GM23338 (cell line): ENCODE data around the gene AGO4. TPM values are rescaled to one million over a fixed set of nuclear protein-coding genes. Genes with fewer than 3 reads are reported as not detected.
A peak's percentile ranks its signal among the peaks of the same experiment; 100 is the strongest.
"Not testable (repeated sequence)": the region's sequence is repeated elsewhere in the genome, so short reads cannot be mapped to it uniquely, and the experiment has no call there.

Source experiments
- ATAC-seq: fragments of 200-7000 bp; cut with Tn5 transposase; 3 replicates; pipeline ENCODE4 v1.9.1; 2020
- DNase-seq: peaks from one replicate; pipeline ENCODE4 v3.0.0-alpha.2; 2015; ENCODE audit warnings: low spot score
- H2AFZ ChIP-seq: fragments of 200-600 bp; sonication (generic); 2 replicates; pipeline ENCODE4 v1.8.0; 2016; ENCODE audit warnings: antibody characterized with exemption, mild to moderate bottlenecking, moderate library complexity
- H3F3A ChIP-seq: fragments of 200-600 bp; sonication (generic); replicated peaks from 2 replicates; pipeline ENCODE4 v1.8.0; 2017; ENCODE audit warnings: antibody characterized with exemption, mixed run types, low read depth
- H3K27ac ChIP-seq: fragments of 200-600 bp; sonication (generic); 2 replicates; pipeline ENCODE4 v1.6.1; 2016; ENCODE audit warnings: low read depth
- H3K27me3 ChIP-seq: fragments of 200-600 bp; sonication (generic); 2 replicates; pipeline ENCODE4 v1.8.0; 2016; ENCODE audit warnings: mild to moderate bottlenecking, mixed run types, moderate library complexity; ENCODE audit not compliant: insufficient read depth
- H3K36me3 ChIP-seq: fragments of 200-600 bp; sonication (generic); 2 replicates; pipeline ENCODE4 v1.8.0; 2016; ENCODE audit warnings: mild to moderate bottlenecking; ENCODE audit not compliant: insufficient read depth
- H3K4me1 ChIP-seq: fragments of 200-600 bp; sonication (generic); 2 replicates; pipeline ENCODE4 v1.8.0; 2016; ENCODE audit warnings: mild to moderate bottlenecking, moderate library complexity; ENCODE audit not compliant: insufficient read depth
- H3K4me2 ChIP-seq: fragments of 200-600 bp; sonication (generic); 2 replicates; pipeline ENCODE4 v1.7.1; 2017; ENCODE audit warnings: mixed run types
- H3K4me3 ChIP-seq: fragments of 200-600 bp; sonication (generic); 2 replicates; pipeline ENCODE4 v1.6.1; 2016; ENCODE audit warnings: mixed run types
- H3K79me2 ChIP-seq: fragments of 200-600 bp; sonication (generic); replicated peaks from 2 replicates; pipeline ENCODE4 v1.8.0; 2017; ENCODE audit warnings: mild to moderate bottlenecking; ENCODE audit not compliant: insufficient read depth
- H3K9me2 ChIP-seq: fragments of 200-600 bp; sonication (generic); 2 replicates; pipeline ENCODE4 v1.8.0; 2017; ENCODE audit not compliant: insufficient read depth
- H4K20me1 ChIP-seq: fragments of 200-600 bp; sonication (generic); replicated peaks from 2 replicates; pipeline ENCODE4 v1.8.0; 2017; ENCODE audit warnings: mild to moderate bottlenecking; ENCODE audit not compliant: insufficient read depth
- H3K27ac Mint-ChIP-seq: 2 replicates; pipeline ENCODE4 v1.8.0; 2020; ENCODE audit warnings: inconsistent platforms, mild to moderate bottlenecking, moderate library complexity, mixed read lengths
- H3K27me3 Mint-ChIP-seq: 3 replicates; pipeline ENCODE4 v1.8.0; 2022; ENCODE audit warnings: low read depth, mild to moderate bottlenecking, moderate library complexity, mixed read lengths, inconsistent platforms; ENCODE audit not compliant: insufficient read depth, poor library complexity
- H3K36me3 Mint-ChIP-seq: 3 replicates; pipeline ENCODE4 v1.8.0; 2021; ENCODE audit warnings: low read depth, mild to moderate bottlenecking, inconsistent platforms, moderate library complexity, mixed read lengths
- H3K4me1 Mint-ChIP-seq: 3 replicates; pipeline ENCODE4 v1.8.0; 2020; ENCODE audit warnings: mild to moderate bottlenecking, inconsistent platforms, mixed read lengths
- H3K4me3 Mint-ChIP-seq: 3 replicates; pipeline ENCODE4 v1.8.0; 2021; ENCODE audit warnings: moderate library complexity, mild to moderate bottlenecking, inconsistent platforms, mixed read lengths
- H3K9me3 Mint-ChIP-seq: 3 replicates; pipeline ENCODE4 v1.8.0; 2020; ENCODE audit warnings: moderate library complexity, mild to moderate bottlenecking, inconsistent platforms, mixed read lengths
- CREB1 ChIP-seq: fragments of 250-450 bp; sonication (Bioruptor Pico); IDR thresholded peaks from 2 replicates; pipeline ENCODE4 v1.5.0; 2020; ENCODE audit warnings: low read depth, mild to moderate bottlenecking, moderate library complexity
- CTCF ChIP-seq, 2 experiments: fragments of 200-600 bp in 1 of 2; sonication (generic) in 1 of 2; conservative IDR thresholded peaks; 2 replicates each; pipeline versions ENCODE4 v1.5.1 to v1.6.1; 2016 to 2017; ENCODE audit warnings: antibody characterized with exemption in 2 of 2, low read depth in 2 of 2, mild to moderate bottlenecking in 2 of 2, moderate library complexity in 1 of 2
- EZH2 ChIP-seq: fragments of 200-600 bp; sonication (generic); IDR thresholded peaks from one replicate; pipeline ENCODE4 v1.8.0; 2017; ENCODE audit warnings: antibody characterized with exemption, mild to moderate bottlenecking, low read depth; ENCODE audit not compliant: unreplicated experiment
- EZH2phosphoT487 ChIP-seq: fragments of 200-600 bp; sonication (generic); IDR thresholded peaks from one replicate; pipeline ENCODE4 v1.8.1; 2018; ENCODE audit warnings: antibody characterized with exemption; ENCODE audit not compliant: unreplicated experiment
- POLR2AphosphoS5 ChIP-seq: IDR thresholded peaks from 2 replicates; pipeline ENCODE4 v1.6.1; 2016; ENCODE audit warnings: antibody characterized with exemption, low read depth
- REST ChIP-seq: IDR thresholded peaks from one replicate; pipeline ENCODE4 v1.6.1; 2018; ENCODE audit warnings: antibody characterized with exemption; ENCODE audit not compliant: unreplicated experiment
- STAT1 ChIP-seq: IDR thresholded peaks from one replicate; pipeline ENCODE4 v1.6.1; 2016; ENCODE audit warnings: antibody characterized with exemption; ENCODE audit not compliant: unreplicated experiment
- ZNF331 ChIP-seq: fragments of 250-450 bp; sonication (Bioruptor Pico); IDR thresholded peaks from 2 replicates; pipeline ENCODE4 v1.5.0; 2020; ENCODE audit warnings: low read depth, mild to moderate bottlenecking, moderate library complexity
- polyA plus RNA-seq: library from polyadenylated mRNA; unstranded; fragments of >200 nt; fragmentation: Nextera tagmentation; extraction: Ambion mirVana; gene quantifications from 2 replicates; pipeline ENCODE4 v1.2.1, GENCODE V29; 2016
- total RNA-seq: library from RNA; depleted of rRNA; stranded (reverse); fragments of >200 nt; shearing (Covaris generic); gene quantifications from 2 replicates; pipeline ENCODE4 v1.2.3, GENCODE V29; 2014

Gene AGO4
- total and polyA plus RNA-seq, 2 experiments from 2014 or later = 1.7 to 9.7 TPM

- 0 out of 2 replicates have a peak, but pooled peaks cover 2% of the 10 kb centered on the region for H3K4me1 ChIP-seq
- H3K4me2 ChIP-seq = peak overlapping the region; percentile 82
- peaks cover 3% of the 10 kb centered on the region; the same call in 1 of the 2 replicates for H3K36me3 ChIP-seq
- H4K20me1 ChIP-seq = peaks cover 9% of the 10 kb centered on the region; the same call in 1 of the 2 replicates
- H3F3A ChIP-seq = no peaks in the 10 kb centered on the region
- Mint-ChIP-seq H3K4me3 (peak overlapping the region; percentile 99), H3K27me3 (peaks cover 5% of the 10 kb centered on the region), H3K27ac (peak overlapping the region; percentile 93), H3K4me1 (peaks cover 10% of the 10 kb centered on the region), H3K36me3 (peaks cover 11% of the 10 kb centered on the region), H3K9me3 (no peaks in the 10 kb centered on the region; the same call in 2 of the 3 replicates)
- H3K79me2 ChIP-seq = peaks cover 47% of the 10 kb centered on the region
- peak overlapping the region; percentile 90 for H3K27ac ChIP-seq
- peak overlapping the region; percentile 72 for H3K4me3 ChIP-seq
- DNase-seq = peak; percentile 98
- no peaks in the 10 kb centered on the region for H3K27me3 ChIP-seq
- H2AFZ ChIP-seq = 0 out of 2 replicates have a peak overlapping the region, but pooled peaks have one; percentile 15
- no peaks in the 10 kb centered on the region for H3K9me2 ChIP-seq
- TF ChIP-seq ZNF331 (CRISPR knock-in tag) = peak; percentile 19; the same call in 1 of the 2 replicates
- TF ChIP-seq CTCF (conservative IDR thresholded peaks at IDR 0.05; ENCODE audit: low read depth in 2 of 2) = peak in 1 of 2 experiments; percentile 12; a peak in 1 of 4 replicates
- no peak for TF ChIP-seq REST
- TF ChIP-seq STAT1 = no peak
- TF ChIP-seq POLR2AphosphoS5 = peak; percentile 66
- ATAC-seq = peak; percentile 86
These were observed 38.5 kb upstream of the AGO4 start for GRCh38 chr1:35769188-35769758.

- H3K27ac ChIP-seq = no peak overlapping the region
- H3K4me3 ChIP-seq = no peak overlapping the region
- H3K4me3 Mint-ChIP-seq = no peak overlapping the region
- no peaks in the 10 kb centered on the region for H3K9me2 ChIP-seq
- no peaks in the 10 kb centered on the region; the same call in 2 of the 3 replicates for H3K9me3 Mint-ChIP-seq
- peaks cover 5% of the 10 kb centered on the region; the same call in 2 of the 3 replicates for H3K4me1 Mint-ChIP-seq
- peaks cover 5% of the 10 kb centered on the region for H3K27me3 Mint-ChIP-seq
- no peaks in the 10 kb centered on the region for H3K36me3 ChIP-seq
- no peaks in the 10 kb centered on the region for H3F3A ChIP-seq
- no peaks in the 10 kb centered on the region for H3K4me1 ChIP-seq
- H2AFZ ChIP-seq = no peak overlapping the region
- H3K36me3 Mint-ChIP-seq = no peaks in the 10 kb centered on the region; the same call in 2 of the 3 replicates
- no peak for DNase-seq
- no peak overlapping the region for H3K4me2 ChIP-seq
- TF ChIP-seq ZNF331 (CRISPR knock-in tag) (no peak), EZH2phosphoT487 (no peak), CREB1 (CRISPR knock-in tag) (no peak), CTCF (conservative IDR thresholded peaks at IDR 0.05; ENCODE audit: low read depth in 2 of 2) (no peak), EZH2 (no peak), STAT1 (no peak)
- no peaks in the 10 kb centered on the region for H3K27me3 ChIP-seq
- H4K20me1 ChIP-seq = no peaks in the 10 kb centered on the region
- H3K27ac Mint-ChIP-seq = no peak overlapping the region
- ATAC-seq = no peak
- H3K79me2 ChIP-seq = peaks cover 3% of the 10 kb centered on the region
These were observed 34.1 kb upstream of the AGO4 start for GRCh38 chr1:35773711-35774110.

GRCh38 chr1:35776172-35776571, 31.6 kb upstream of the AGO4 start:
- H3K4me1 Mint-ChIP-seq, H3K4me3 Mint-ChIP-seq, ATAC-seq, H3K9me3 Mint-ChIP-seq, H3K4me1 ChIP-seq, H3K36me3 Mint-ChIP-seq, H3K9me2 ChIP-seq, H3K36me3 ChIP-seq, H3K27me3 ChIP-seq, H3F3A ChIP-seq, H2AFZ ChIP-seq, DNase-seq, H3K4me2 ChIP-seq, H4K20me1 ChIP-seq, H3K27me3 Mint-ChIP-seq, H3K27ac ChIP-seq, H3K79me2 ChIP-seq, H3K4me3 ChIP-seq, H3K27ac Mint-ChIP-seq: not testable (repeated sequence)
